Thyroid gland (tissue), 4 donors: Measurements from ENCODE around the gene ST3GAL3. TPM values are rescaled to one million over a fixed set of nuclear protein-coding genes. Genes with fewer than 3 reads are reported as not detected.

Experiments
- DNase-seq, 2 donors: peaks; one replicate each; pipeline ENCODE4 v3.0.0-alpha.2; 2019
- H3K27ac ChIP-seq, 3 donors: fragments of 200-600 bp; sonication (generic); 1 replicate in 2 of 3; 2 replicates in 1 of 3; pipeline ENCODE4 v1.5.1; 2016 to 2019; ENCODE audit warnings: mild to moderate bottlenecking in 1 of 3, moderate library complexity in 1 of 3
- H3K27me3 ChIP-seq: fragments of 200-600 bp; sonication (generic); one replicate; pipeline ENCODE4 v1.5.1; 2019
- H3K36me3 ChIP-seq, 2 donors: fragments of 200-600 bp; sonication (generic); one replicate each; pipeline ENCODE4 v1.5.1; 2016 to 2019
- H3K4me1 ChIP-seq, 2 donors: fragments of 200-600 bp; sonication (generic); one replicate each; pipeline ENCODE4 v1.5.1; 2017 to 2019
- H3K4me3 ChIP-seq, 3 donors: fragments of 200-600 bp; sonication (generic); replicated peaks in 1 of 3; 1 replicate in 2 of 3; 2 replicates in 1 of 3; pipeline ENCODE4 v1.5.1; 2016; ENCODE audit warnings: mild to moderate bottlenecking in 1 of 3
- H3K9me3 ChIP-seq: fragments of 200-600 bp; sonication (generic); one replicate; pipeline ENCODE4 v1.5.1; 2017
- CTCF ChIP-seq, 6 experiments: fragments of 200-600 bp in 3 of 6; fragments of 450-650 bp in 3 of 6; sonication (generic) in 3 of 6; IDR thresholded peaks; one replicate each; pipeline ENCODE4 v1.5.1; 2016 to 2019; ENCODE audit warnings: antibody characterized with exemption in 6 of 6, mild to moderate bottlenecking in 2 of 6, inconsistent platforms in 1 of 6, moderate library complexity in 1 of 6
- POLR2A ChIP-seq, 2 donors: fragments of 450-650 bp; IDR thresholded peaks; one replicate each; pipeline ENCODE4 v1.6.1; 2017; ENCODE audit warnings: antibody characterized with exemption in 2 of 2, mild to moderate bottlenecking in 2 of 2, moderate library complexity in 1 of 2
- WGBS, 2 donors: methylation state at CpG; one replicate each; pipeline ENCODE4 v1.1.5; 2017; 5-methylcytosine and 5-hydroxymethylcytosine counted together
- intact Hi-C: fragments of 100-400 bp; cut with DNase I; formaldehyde crosslinking; loops from one replicate; pipeline ENCODE4 v1.15.1; 2023
- total RNA-seq, 4 donors: library from RNA; depleted of rRNA; stranded (reverse); fragments of >200 nt; gene quantifications; one replicate each; pipeline ENCODE4 v1.2.3, GENCODE V29; 2016

ST3GAL3 gene
- total RNA-seq, 4 donors from 2014 or later, result 12.1 to 17.7 (median 14.3) TPM

DNA sequence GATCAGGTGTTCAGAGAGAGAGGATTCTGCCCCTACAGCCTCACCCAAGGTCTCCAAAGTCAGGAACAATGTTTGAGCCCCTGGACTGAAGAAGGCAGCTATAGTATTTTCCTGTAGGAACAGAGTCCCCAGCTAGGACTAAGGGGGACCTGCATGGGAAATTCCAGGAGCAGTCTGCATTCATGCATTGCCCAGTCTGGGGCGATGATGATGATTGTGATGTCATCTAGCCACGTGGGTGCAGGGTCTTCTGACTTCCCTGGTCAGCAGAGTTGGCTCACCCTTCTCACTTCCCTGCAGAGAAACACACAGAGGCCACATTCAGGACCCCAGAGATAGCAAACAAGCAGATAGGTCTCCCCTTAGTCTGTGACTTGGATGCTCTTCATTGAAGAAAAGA, 169.8 kb downstream of the ST3GAL3 start:
- intact Hi-C loops, result no loop called here
- TF ChIP-seq CTCF (IDR thresholded peaks at IDR 0.05) (no peak), POLR2A (IDR thresholded peaks at IDR 0.05) (no peak)
- H3K36me3 ChIP-seq, result no peaks in the 10 kb centered on the region
- 60 to 96% methylated on average over 1 to 2 of the region's 2 CpGs for WGBS, 2 donors
- no peak overlapping the region for H3K27ac ChIP-seq
- H3K4me1 ChIP-seq, result no peaks in the 10 kb centered on the region
- H3K27me3 ChIP-seq, result no peaks in the 10 kb centered on the region
- no peak for DNase-seq
- no peak overlapping the region for H3K4me3 ChIP-seq
- H3K9me3 ChIP-seq, result no peaks in the 10 kb centered on the region

GRCh38 chr1:43878440-43878839, 171.1 kb downstream of the ST3GAL3 start:
- H3K27ac ChIP-seq, result no peak overlapping the region
- TF ChIP-seq CTCF (IDR thresholded peaks at IDR 0.05) (no peak), POLR2A (IDR thresholded peaks at IDR 0.05) (no peak)
- no peak overlapping the region for H3K4me3 ChIP-seq
- WGBS, 2 donors, result 94 to 98% methylated on average over 2 of the region's 2 CpGs
- no peaks in the 10 kb centered on the region for H3K4me1 ChIP-seq
- H3K9me3 ChIP-seq, result no peaks in the 10 kb centered on the region
- no peak for DNase-seq
- no peaks in the 10 kb centered on the region for H3K27me3 ChIP-seq
- intact Hi-C loops, result no loop called here
- H3K36me3 ChIP-seq, result no peaks in the 10 kb centered on the region

DNA sequence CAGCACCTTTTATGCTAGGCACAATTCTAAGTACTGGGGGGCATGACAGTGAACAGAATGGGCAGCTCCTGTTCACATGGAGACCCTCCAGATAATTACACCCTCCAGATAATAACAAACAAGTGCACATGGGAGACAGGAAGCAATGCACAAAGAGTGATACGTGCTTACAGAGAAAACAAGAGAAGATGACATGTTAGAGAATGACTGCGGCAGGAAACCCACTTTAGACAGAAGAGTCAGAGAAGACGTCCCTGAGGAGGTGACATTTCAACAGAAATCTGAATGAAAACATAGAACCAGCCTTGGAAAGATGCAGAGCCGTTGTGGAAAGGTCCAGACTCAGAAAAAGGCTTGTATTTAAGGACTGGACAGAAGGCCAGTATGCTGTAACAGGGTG, 171.5 kb downstream of the ST3GAL3 start:
- H3K27ac ChIP-seq, result no peak overlapping the region
- TF ChIP-seq POLR2A (IDR thresholded peaks at IDR 0.05), result no peak
- no peak for TF ChIP-seq CTCF (IDR thresholded peaks at IDR 0.05)
- no peak for DNase-seq
- H3K4me3 ChIP-seq, result no peak overlapping the region
- intact Hi-C loops, result no loop called here
- H3K36me3 ChIP-seq, result no peaks in the 10 kb centered on the region
- H3K27me3 ChIP-seq, result no peaks in the 10 kb centered on the region
- no peaks in the 10 kb centered on the region for H3K9me3 ChIP-seq
- H3K4me1 ChIP-seq, result no peaks in the 10 kb centered on the region
- 82 to 89% methylated on average over 4 of the region's 4 CpGs for WGBS, 2 donors

GRCh38 chr1:43879414-43879813, 172.1 kb downstream of the ST3GAL3 start:
- intact Hi-C loops, result no loop called here
- H3K36me3 ChIP-seq, result no peaks in the 10 kb centered on the region
- H3K27me3 ChIP-seq, result no peaks in the 10 kb centered on the region
- no peak for DNase-seq
- no peak overlapping the region for H3K4me3 ChIP-seq
- 97 to 98% methylated on average over 4 of the region's 4 CpGs for WGBS, 2 donors
- no peak overlapping the region for H3K27ac ChIP-seq
- TF ChIP-seq CTCF (IDR thresholded peaks at IDR 0.05) (no peak), POLR2A (IDR thresholded peaks at IDR 0.05) (no peak)
- H3K4me1 ChIP-seq, result no peaks in the 10 kb centered on the region
- H3K9me3 ChIP-seq, result no peaks in the 10 kb centered on the region

DNA sequence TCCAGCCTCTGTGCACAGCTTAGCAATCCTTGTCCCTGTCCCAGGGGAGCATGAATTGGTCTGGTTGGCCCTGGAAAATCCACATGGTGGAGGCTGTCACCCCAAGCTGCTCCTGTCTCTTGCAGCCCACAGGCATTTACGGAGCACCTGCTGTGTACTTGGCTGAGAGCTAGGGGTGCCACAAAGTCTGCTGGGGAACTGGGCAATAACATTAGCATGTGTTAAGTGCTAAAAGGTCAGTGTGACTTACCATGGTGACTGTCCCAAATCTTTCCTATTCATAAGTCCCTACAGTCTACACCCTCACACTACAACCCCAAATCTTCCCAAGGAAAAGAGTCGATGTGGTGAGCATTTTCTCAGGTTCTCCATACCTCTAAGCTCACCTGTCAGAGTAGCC, 172.7 kb downstream of the ST3GAL3 start:
- DNase-seq, result no peak

More for the DNA sequence above, 172.7 kb downstream of the ST3GAL3 start:
- Histone ChIP-seq H3K4me1 (no peaks in the 10 kb centered on the region), H3K27ac (no peak overlapping the region), H3K27me3 (no peaks in the 10 kb centered on the region), H3K4me3 (no peak overlapping the region), H3K36me3 (no peaks in the 10 kb centered on the region), H3K9me3 (no peaks in the 10 kb centered on the region)
- intact Hi-C loops, result no loop called here
- no peak for TF ChIP-seq CTCF (IDR thresholded peaks at IDR 0.05)
- no peak for TF ChIP-seq POLR2A (IDR thresholded peaks at IDR 0.05)
- WGBS, 2 donors, result 96% methylated on average over 2 of the region's 2 CpGs
